Vagina (tissue), 2 donors: ENCODE data around the gene DNM2.

Source experiments
- POLR2A ChIP-seq, 2 donors: fragments of 450-650 bp; IDR thresholded peaks; one replicate each; pipeline ENCODE4 v1.6.1; 2017; ENCODE audit warnings: antibody characterized with exemption in 2 of 2, mild to moderate bottlenecking in 2 of 2, moderate library complexity in 2 of 2
- POLR2AphosphoS5 ChIP-seq, 2 donors: sonication (generic); formaldehyde crosslinking; IDR thresholded peaks; one replicate each; pipeline ENCODE4 v1.9.0; 2017; ENCODE audit warnings: antibody characterized with exemption in 2 of 2, mild to moderate bottlenecking in 2 of 2, low read depth in 1 of 2; ENCODE audit not compliant: insufficient read depth in 1 of 2
- TF ChIP-seq, protein P1 (sequence below), 3 experiments: fragments of 450-650 bp in 2 of 3; fragments of 200-600 bp in 1 of 3; sonication (generic) in 1 of 3; IDR thresholded peaks; one replicate each; pipeline ENCODE4 v1.5.1; 2017 to 2019; ENCODE audit warnings: antibody characterized with exemption in 3 of 3, mild to moderate bottlenecking in 2 of 3, moderate library complexity in 2 of 3

DNA sequence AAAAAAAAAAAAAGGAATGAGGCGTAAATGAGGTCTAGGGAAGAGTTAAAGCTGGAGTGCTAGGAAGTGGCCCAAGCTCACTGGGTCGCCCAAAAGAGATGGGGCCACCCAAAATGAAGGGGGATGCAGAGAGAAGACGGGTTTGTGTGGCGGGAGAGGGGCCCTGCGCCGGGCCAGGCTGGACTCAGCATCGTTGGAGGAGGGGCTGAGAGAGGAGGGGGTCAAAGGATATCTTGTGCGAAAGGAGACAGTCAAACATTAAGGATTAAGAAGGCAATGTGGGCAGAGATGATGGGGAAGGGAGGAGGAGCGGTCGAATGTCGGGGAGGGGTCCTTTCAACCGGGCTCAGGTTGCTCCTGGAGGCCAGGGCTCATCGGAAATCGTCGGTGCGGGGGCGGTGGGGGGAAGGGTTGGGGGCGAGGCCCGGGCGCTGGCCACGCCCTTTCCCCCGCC is 152.6 kb downstream of the DNM2 start:
- TF ChIP-seq, protein P1, sequence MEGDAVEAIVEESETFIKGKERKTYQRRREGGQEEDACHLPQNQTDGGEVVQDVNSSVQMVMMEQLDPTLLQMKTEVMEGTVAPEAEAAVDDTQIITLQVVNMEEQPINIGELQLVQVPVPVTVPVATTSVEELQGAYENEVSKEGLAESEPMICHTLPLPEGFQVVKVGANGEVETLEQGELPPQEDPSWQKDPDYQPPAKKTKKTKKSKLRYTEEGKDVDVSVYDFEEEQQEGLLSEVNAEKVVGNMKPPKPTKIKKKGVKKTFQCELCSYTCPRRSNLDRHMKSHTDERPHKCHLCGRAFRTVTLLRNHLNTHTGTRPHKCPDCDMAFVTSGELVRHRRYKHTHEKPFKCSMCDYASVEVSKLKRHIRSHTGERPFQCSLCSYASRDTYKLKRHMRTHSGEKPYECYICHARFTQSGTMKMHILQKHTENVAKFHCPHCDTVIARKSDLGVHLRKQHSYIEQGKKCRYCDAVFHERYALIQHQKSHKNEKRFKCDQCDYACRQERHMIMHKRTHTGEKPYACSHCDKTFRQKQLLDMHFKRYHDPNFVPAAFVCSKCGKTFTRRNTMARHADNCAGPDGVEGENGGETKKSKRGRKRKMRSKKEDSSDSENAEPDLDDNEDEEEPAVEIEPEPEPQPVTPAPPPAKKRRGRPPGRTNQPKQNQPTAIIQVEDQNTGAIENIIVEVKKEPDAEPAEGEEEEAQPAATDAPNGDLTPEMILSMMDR (IDR thresholded peaks at IDR 0.05): no peak
- no peak for TF ChIP-seq POLR2A (IDR thresholded peaks at IDR 0.05)
- peak in 1 of 2 donors; percentile 44 for TF ChIP-seq POLR2AphosphoS5 (IDR thresholded peaks at IDR 0.05; ENCODE audit: insufficient read depth in 1 of 2, low read depth in 1 of 2)
